Hepatocyte (in vitro differentiated cells): ENCODE results near the gene NR4A1. TPM values are rescaled to one million over a fixed set of nuclear protein-coding genes. Genes with fewer than 3 reads are reported as not detected.

Source experiments
- DNase-seq: peaks from one replicate; pipeline ENCODE4 v3.0.0-alpha.2; 2016; ENCODE audit warnings: low spot score
- H2AFZ ChIP-seq: fragments of 200-600 bp; sonication (generic); 2 replicates; pipeline ENCODE4 v1.6.0; 2016; ENCODE audit warnings: antibody characterized with exemption, mild to moderate bottlenecking
- H3K27ac ChIP-seq: fragments of 200-600 bp; sonication (generic); 2 replicates; pipeline ENCODE4 v1.5.1; 2016; ENCODE audit warnings: mild to moderate bottlenecking
- H3K27me3 ChIP-seq: fragments of 200-600 bp; sonication (generic); 2 replicates; pipeline ENCODE4 v1.6.1; 2016
- H3K36me3 ChIP-seq: fragments of 200-600 bp; sonication (generic); replicated peaks from 2 replicates; pipeline ENCODE4 v1.5.1; 2016; ENCODE audit warnings: low read depth; ENCODE audit not compliant: insufficient read depth
- H3K4me1 ChIP-seq: fragments of 200-600 bp; sonication (generic); 2 replicates; pipeline ENCODE4 v1.5.1; 2016; ENCODE audit warnings: mild to moderate bottlenecking, moderate library complexity; ENCODE audit not compliant: insufficient read depth
- H3K4me2 ChIP-seq: fragments of 200-600 bp; sonication (generic); 2 replicates; pipeline ENCODE4 v1.6.0; 2016
- H3K4me3 ChIP-seq: fragments of 200-600 bp; sonication (generic); 2 replicates; pipeline ENCODE4 v1.5.1; 2016; ENCODE audit warnings: mild to moderate bottlenecking
- H3K79me2 ChIP-seq: fragments of 200-600 bp; sonication (generic); 2 replicates; pipeline ENCODE4 v1.6.0; 2017; ENCODE audit warnings: mild to moderate bottlenecking
- H3K9me2 ChIP-seq: fragments of 200-600 bp; sonication (generic); replicated peaks from 2 replicates; pipeline ENCODE4 v1.6.0; 2017; ENCODE audit warnings: mild to moderate bottlenecking; ENCODE audit not compliant: insufficient read depth
- H3K9me3 ChIP-seq: fragments of 200-600 bp; sonication (generic); 2 replicates; pipeline ENCODE4 v1.5.1; 2016; ENCODE audit warnings: low read depth, mild to moderate bottlenecking
- H4K20me1 ChIP-seq: fragments of 200-600 bp; sonication (generic); 2 replicates; pipeline ENCODE4 v1.6.0; 2016; ENCODE audit warnings: mild to moderate bottlenecking; ENCODE audit not compliant: insufficient read depth, poor library complexity, severe bottlenecking
- CTCF ChIP-seq: fragments of 200-600 bp; sonication (generic); IDR thresholded peaks from 2 replicates; pipeline ENCODE4 v1.5.1; 2016; ENCODE audit warnings: antibody characterized with exemption, mild to moderate bottlenecking; ENCODE audit not compliant: poor library complexity
- EZH2 ChIP-seq: fragments of 200-600 bp; sonication (generic); IDR thresholded peaks from 2 replicates; pipeline ENCODE4 v1.6.1; 2016; ENCODE audit warnings: antibody characterized with exemption, mild to moderate bottlenecking, borderline replicate concordance
- EZH2phosphoT487 ChIP-seq: fragments of 200-600 bp; sonication (generic); IDR thresholded peaks from one replicate; pipeline ENCODE4 v1.6.1; 2018; ENCODE audit warnings: antibody characterized with exemption, mild to moderate bottlenecking, low read depth, moderate library complexity; ENCODE audit not compliant: unreplicated experiment, severe bottlenecking
- WGBS: methylation state at CpG from one replicate; pipeline ENCODE4 v1.1.6; 2016; ENCODE audit warnings: low lambda C conversion rate; ENCODE audit errors: missing lambda C conversion rate; 5-methylcytosine and 5-hydroxymethylcytosine counted together
- polyA plus RNA-seq: library from polyadenylated mRNA; unstranded; fragments of >200 nt; fragmentation: Nextera tagmentation; extraction: Ambion mirVana; gene quantifications from 2 replicates; pipeline ENCODE4 v1.2.1, GENCODE V29; 2016
- total RNA-seq: library from RNA; depleted of rRNA; stranded (reverse); fragments of >200 nt; gene quantifications from 2 replicates; pipeline ENCODE4 v1.2.3, GENCODE V29; 2014

Gene NR4A1
- total and polyA plus RNA-seq, 2 experiments from 2014 or later, result 39.2 to 131 TPM

GRCh38 chr12:52087961-52088820, 36.9 kb downstream of the NR4A1 start:
- WGBS, result 88% methylated on average over 19 of the region's 20 CpGs
- Histone ChIP-seq H4K20me1 (no peaks in the 10 kb centered on the region), H3K79me2 (no peaks in the 10 kb centered on the region), H3K27me3 (peaks cover 18% of the 10 kb centered on the region), H3K9me2 (no peaks in the 10 kb centered on the region), H3K9me3 (no peaks in the 10 kb centered on the region), H3K27ac (no peak overlapping the region), H3K4me2 (no peak overlapping the region), H3K36me3 (no peaks in the 10 kb centered on the region), H3K4me3 (no peak overlapping the region), H3K4me1 (no peaks in the 10 kb centered on the region), H2AFZ (no peak overlapping the region)
- DNase-seq, result no peak
- TF ChIP-seq EZH2 (no peak), EZH2phosphoT487 (no peak), CTCF (no peak)

GRCh38 chr12:52089491-52089890, 38.2 kb downstream of the NR4A1 start:
- H3K4me1 ChIP-seq, result no peaks in the 10 kb centered on the region
- no peak for TF ChIP-seq EZH2
- no peak for TF ChIP-seq CTCF
- no peak overlapping the region for H2AFZ ChIP-seq
- no peaks in the 10 kb centered on the region for H3K79me2 ChIP-seq
- H4K20me1 ChIP-seq, result no peaks in the 10 kb centered on the region
- H3K27me3 ChIP-seq, result peaks cover 18% of the 10 kb centered on the region
- H3K9me2 ChIP-seq, result no peaks in the 10 kb centered on the region
- H3K4me3 ChIP-seq, result no peak overlapping the region
- H3K36me3 ChIP-seq, result no peaks in the 10 kb centered on the region
- no peaks in the 10 kb centered on the region for H3K9me3 ChIP-seq
- H3K4me2 ChIP-seq, result no peak overlapping the region
- H3K27ac ChIP-seq, result no peak overlapping the region
- 91% methylated on average over 11 of the region's 11 CpGs for WGBS
- DNase-seq, result no peak

GRCh38 chr12:52090291-52090690, 39.0 kb downstream of the NR4A1 start:
- H3K36me3 ChIP-seq, result no peaks in the 10 kb centered on the region
- H3K4me2 ChIP-seq, result no peak overlapping the region
- no peak for DNase-seq
- no peaks in the 10 kb centered on the region for H3K4me1 ChIP-seq
- no peaks in the 10 kb centered on the region for H3K9me2 ChIP-seq
- no peak overlapping the region for H2AFZ ChIP-seq
- no peak overlapping the region for H3K4me3 ChIP-seq
- H4K20me1 ChIP-seq, result no peaks in the 10 kb centered on the region
- TF ChIP-seq EZH2phosphoT487 (no peak), CTCF (no peak), EZH2 (no peak)
- H3K79me2 ChIP-seq, result no peaks in the 10 kb centered on the region
- H3K27me3 ChIP-seq, result peaks cover 18% of the 10 kb centered on the region
- 85% methylated on average over 10 of the region's 10 CpGs for WGBS
- no peak overlapping the region for H3K27ac ChIP-seq
- no peaks in the 10 kb centered on the region for H3K9me3 ChIP-seq
